Measurements from ENCODE around the gene MAEA.

MAEA gene

GRCh38 chr4:1382776-1383727 is 93.4 kb downstream of the MAEA start:
- no peak for DNase-seq

- no peak for DNase-seq
Observed at GRCh38 chr4:1383728-1384591, 94.3 kb downstream of the MAEA start.

GRCh38 chr4:1384675-1385372 is 95.1 kb downstream of the MAEA start:
- no peak for DNase-seq

GRCh38 chr4:1385373-1386340 is 96.0 kb downstream of the MAEA start:
- no peak for DNase-seq
